Loucy (cell line): ENCODE results near the gene CCDC107.

Source experiments
- EZH2phosphoT487 ChIP-seq: fragments of 200-600 bp; IDR thresholded peaks from 2 replicates; pipeline ENCODE4 v1.6.1; 2018; ENCODE audit warnings: antibody characterized with exemption, mild to moderate bottlenecking, moderate library complexity, borderline replicate concordance
- TF ChIP-seq, protein P1 (sequence below): fragments of 200-600 bp; sonication (generic); conservative IDR thresholded peaks from 2 replicates; pipeline ENCODE4 v1.5.1; 2014; ENCODE audit warnings: mild to moderate bottlenecking, antibody characterized with exemption, low read length

DNA sequence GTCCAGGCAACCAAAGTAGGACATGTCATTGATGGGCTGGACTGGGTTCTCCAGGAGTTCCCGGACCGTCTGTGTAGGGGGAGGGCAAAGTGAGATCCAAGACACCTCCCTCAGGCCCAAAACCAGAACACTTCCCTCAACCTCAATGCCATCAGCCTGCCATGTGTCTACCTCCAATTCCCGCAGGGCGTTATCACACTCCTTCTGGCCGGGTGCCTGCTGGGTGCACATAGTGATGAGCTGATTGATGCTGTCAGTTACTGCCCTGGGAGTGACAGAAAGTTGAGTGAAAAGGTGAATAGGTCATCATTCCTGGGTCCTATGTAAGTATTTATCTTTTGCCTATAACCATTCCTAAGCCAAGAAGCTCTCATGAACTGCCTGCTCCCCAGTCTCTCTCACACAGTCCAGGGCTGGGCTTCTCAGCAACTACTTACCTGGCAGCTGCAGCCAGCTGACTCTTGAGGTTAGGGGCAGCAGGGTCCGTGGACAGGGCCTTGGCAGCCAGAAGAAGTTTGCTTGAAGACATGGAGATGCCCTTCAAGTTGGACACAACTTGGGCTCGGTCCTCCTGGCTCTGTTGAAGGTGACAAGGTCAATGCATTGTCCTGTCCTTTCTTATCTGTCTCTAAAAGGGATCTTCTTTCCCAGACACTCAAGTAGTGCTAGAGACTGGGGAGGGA lies 52.9 kb downstream of the CCDC107 start:
- TF ChIP-seq, protein P1, sequence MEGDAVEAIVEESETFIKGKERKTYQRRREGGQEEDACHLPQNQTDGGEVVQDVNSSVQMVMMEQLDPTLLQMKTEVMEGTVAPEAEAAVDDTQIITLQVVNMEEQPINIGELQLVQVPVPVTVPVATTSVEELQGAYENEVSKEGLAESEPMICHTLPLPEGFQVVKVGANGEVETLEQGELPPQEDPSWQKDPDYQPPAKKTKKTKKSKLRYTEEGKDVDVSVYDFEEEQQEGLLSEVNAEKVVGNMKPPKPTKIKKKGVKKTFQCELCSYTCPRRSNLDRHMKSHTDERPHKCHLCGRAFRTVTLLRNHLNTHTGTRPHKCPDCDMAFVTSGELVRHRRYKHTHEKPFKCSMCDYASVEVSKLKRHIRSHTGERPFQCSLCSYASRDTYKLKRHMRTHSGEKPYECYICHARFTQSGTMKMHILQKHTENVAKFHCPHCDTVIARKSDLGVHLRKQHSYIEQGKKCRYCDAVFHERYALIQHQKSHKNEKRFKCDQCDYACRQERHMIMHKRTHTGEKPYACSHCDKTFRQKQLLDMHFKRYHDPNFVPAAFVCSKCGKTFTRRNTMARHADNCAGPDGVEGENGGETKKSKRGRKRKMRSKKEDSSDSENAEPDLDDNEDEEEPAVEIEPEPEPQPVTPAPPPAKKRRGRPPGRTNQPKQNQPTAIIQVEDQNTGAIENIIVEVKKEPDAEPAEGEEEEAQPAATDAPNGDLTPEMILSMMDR = no peak
- TF ChIP-seq EZH2phosphoT487 = no peak
